HG02973 (cell line): ENCODE measurements around the gene DOCK7.
A peak's percentile ranks its signal among the peaks of the same experiment; 100 is the strongest.
"Not testable (repeated sequence)": the region's sequence is repeated elsewhere in the genome, so short reads cannot be mapped to it uniquely, and the experiment has no call there.

Source experiments
- ATAC-seq: cut with Tn5 transposase; IDR thresholded peaks from one replicate; pipeline ENCODE4 v1.9.1; 2021; ENCODE audit warnings: moderate library complexity; ENCODE audit not compliant: unreplicated experiment

The DOCK7 gene

DNA sequence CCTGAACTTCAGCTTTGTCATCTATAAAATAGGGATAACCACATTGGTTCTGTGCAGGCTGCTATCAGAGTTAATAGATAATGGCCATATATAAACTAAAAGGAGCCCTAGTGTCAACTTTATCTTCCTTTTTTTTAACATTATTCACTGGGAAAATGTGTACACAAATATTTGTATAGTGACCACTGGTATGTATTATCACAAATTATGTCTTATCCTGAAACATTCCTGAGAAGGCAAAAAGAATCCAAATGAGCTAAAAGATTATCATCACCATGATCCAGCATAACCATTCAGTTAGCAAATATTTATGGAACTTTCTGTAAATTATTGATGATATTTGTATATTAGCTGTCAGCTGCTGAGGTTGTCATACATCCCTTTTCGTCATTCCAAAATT lies 74.3 kb downstream of the DOCK7 start:
- no peak for ATAC-seq

GRCh38 chr1:62613325-62613727 lies 74.9 kb downstream of the DOCK7 start:
- ATAC-seq = peak; percentile 92

- ATAC-seq = no peak
Observed at GRCh38 chr1:62612770-62613169, 75.4 kb downstream of the DOCK7 start.

DNA sequence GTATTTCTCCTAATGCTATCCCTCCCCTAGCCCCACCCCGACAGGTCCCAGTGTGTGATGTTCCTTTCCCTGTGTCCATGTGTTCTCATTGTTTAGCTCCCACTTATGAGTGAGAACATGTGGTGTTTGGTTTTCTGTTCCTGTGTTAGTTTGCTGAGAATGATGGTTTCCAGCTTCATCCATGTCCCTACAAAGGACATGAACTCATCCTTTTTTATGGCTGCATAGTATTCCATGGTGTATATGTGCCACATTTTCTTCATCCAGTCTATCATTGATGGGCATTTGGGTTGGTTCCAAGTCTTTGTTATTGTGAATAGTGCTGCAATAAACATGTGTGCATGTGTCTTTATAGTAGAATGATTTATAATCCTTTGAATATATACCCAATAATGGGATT lies 77.6 kb downstream of the DOCK7 start:
- ATAC-seq = not testable (repeated sequence)

- no peak for ATAC-seq
Observed at GRCh38 chr1:62608905-62609304, 79.3 kb downstream of the DOCK7 start.

DNA sequence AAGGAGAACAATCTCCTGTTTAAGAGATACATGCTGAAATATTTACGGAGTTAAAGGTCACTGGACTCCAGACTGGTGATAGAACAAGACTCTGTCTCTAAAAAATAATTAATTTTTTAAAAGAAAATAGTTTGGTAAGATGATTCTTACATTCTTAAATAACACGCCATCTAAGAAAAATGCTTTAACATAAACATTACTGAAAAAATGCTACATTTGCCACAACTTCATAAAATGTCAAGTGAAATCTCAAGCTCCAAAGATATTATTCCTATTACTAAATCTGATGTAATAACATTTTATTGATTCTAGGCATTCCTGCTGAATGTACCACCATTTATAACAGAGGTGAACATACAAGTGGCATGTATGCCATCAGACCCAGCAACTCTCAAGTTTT lies 86.7 kb downstream of the DOCK7 start:
- no peak for ATAC-seq

GRCh38 chr1:62599044-62599443 lies 89.1 kb downstream of the DOCK7 start:
- no peak for ATAC-seq

GRCh38 chr1:62597281-62597680 lies 90.9 kb downstream of the DOCK7 start, which contains the start of gene ANGPTL3:
TSS of gene ANGPTL3 (plus strand) at chr1:62597520. CDS start at chr1:62597567, 47 bp downstream.
- no peak for ATAC-seq

- no peak for ATAC-seq
Observed at GRCh38 chr1:62595647-62596046, 92.5 kb downstream of the DOCK7 start.

DNA sequence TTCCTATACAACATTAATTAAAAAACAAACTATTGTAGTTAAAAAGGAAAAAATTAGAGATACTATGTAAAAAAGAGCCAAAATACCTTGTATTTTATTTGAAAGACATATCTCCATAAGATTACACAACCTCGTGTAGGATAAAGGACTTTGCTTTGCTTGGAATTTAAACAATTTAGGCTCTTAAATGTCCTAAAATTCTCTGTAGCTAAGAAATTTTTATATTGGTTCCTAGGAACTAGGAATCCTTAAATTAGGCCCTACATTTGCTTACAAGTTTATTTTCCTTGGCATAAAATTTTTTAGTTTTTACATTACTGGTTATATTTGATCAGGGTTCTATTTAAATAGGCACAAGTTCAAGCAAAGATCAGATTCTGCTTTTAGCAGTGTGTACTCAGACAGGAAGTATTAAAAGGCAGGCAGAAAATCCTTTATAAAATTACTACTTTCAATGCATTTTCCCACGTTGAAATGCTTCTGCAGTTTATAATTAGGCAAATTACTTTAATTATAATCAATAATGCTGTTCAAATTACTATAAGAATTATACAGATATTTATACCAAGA lies 94.3 kb downstream of the DOCK7 start:
- no peak for ATAC-seq

GRCh38 chr1:62590970-62591368 lies 97.2 kb downstream of the DOCK7 start:
- ATAC-seq = no peak

DNA sequence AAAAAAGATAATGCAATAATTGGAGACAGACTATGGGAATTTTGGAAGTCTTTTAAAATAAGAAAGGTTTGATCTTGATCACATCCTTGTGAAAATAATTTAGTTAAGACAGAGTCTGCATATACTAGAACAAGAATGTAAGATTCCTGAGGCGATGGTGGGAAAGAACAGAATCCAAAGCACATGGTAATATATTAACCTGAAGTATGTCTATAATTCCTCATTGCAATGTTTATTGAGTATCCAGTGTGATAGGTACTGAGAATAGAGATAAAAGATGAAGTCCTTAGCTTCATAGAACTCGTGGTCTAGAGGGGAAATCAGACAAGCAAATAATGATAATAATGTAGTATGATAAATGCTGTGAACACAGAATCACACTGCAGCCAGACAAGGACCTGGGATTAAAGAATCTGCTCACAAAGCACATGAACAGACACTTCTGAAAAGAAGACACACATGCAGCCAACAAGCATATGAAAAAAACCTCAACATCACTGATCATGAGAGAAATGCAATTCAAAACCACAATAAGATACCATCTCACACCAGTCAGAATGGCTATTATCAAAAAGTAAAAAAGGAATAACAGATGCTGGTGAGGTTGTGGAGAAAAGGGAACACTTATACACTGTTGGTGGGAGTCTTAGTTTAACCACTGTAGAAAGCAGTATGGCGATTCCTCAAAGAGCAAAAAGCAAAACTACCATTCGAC lies 97.8 kb downstream of the DOCK7 start:
- no peak for ATAC-seq

GRCh38 chr1:62589321-62589720 lies 98.9 kb downstream of the DOCK7 start:
- no peak for ATAC-seq

- ATAC-seq = no peak
Observed at GRCh38 chr1:62588000-62588399, 100.2 kb downstream of the DOCK7 start.

DNA sequence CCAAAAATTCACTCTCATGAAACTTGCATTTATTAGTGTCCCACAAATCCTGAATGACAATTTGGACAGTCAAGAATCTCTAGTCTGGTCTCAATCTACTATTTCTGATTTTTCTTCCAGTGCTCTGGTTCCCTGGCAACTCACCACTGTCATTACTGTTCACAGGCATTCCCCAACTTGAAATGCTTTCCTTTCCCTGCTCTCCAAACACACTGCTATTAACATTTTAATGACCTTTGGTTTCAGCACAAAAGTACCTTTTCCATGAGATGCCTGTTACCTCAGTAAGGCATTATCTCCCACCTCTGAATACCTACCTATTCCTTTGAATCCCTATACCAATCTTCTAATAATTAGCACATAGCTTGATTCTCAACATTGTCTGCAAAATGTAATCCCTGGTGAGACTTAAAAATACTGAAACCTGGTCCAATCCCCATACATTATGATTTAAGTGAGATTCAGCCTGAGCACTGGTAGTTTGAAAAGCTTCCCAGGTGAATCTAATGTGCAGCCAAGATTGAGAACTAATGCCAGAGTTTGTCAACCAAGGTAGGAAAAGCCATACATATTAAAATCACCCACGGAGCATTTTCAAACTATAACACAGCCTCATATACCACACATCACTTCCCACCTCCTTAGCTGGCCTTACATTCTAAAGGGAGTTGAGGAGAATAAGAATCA lies 102.6 kb downstream of the DOCK7 start:
- ATAC-seq = no peak

- ATAC-seq = no peak
Observed at GRCh38 chr1:62573675-62574074, 114.5 kb downstream of the DOCK7 start.

DNA sequence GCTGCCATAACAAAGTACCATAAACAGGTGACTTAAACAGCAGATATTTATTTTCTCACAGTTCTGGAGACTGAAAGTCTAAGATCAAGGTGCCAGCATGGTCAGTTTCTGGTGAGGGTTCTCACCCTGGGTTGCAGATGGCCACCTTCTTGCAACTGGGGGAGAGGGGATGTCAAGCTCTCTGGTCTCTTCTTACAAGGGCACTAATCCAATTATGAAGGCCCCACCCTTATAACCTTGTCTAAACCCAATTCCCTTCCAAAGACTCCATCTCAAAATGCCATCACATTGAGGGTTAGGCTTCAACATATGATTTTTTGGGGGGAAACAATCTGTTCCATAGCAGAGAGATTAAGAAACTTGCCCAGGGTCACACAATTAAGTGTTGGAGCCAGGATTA lies 115.7 kb downstream of the DOCK7 start:
- no peak for ATAC-seq

DNA sequence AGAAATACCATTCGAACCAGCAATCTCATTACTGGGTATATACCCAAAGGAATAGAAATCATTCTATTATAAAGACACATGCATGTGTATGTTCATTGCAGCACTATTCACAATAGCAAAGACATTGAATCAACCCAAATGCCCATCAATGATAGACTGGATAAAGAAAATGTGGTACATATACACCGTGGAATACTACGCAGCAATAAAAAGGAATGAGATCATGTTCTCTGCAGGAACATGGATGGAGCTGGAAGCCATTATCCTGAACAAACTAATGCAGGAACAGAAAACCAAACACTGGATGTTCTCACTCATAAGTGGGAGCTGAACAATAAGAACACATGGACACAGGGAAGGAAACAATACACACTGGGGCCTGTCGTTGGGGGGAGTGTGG lies 116.7 kb downstream of the DOCK7 start:
- not testable (repeated sequence) for ATAC-seq

DNA sequence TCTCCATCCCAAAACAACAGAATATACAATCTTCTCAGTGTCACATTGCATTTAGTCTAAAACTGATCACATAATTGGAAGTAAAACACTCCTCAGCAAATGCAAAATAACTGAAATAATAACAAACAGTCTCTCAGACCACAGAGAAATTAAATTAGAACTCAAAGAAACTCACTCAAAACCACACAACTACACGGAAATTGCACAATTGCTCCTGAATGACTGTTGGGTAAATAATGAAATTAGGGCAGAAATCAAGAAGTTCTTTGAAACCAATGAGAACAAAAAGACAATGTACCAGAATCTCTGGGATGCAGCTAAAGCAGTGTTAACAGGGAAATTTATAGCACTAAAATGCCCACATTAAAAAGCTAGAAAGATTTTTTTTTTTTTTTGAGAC lies 120.3 kb downstream of the DOCK7 start:
- not testable (repeated sequence) for ATAC-seq

DNA sequence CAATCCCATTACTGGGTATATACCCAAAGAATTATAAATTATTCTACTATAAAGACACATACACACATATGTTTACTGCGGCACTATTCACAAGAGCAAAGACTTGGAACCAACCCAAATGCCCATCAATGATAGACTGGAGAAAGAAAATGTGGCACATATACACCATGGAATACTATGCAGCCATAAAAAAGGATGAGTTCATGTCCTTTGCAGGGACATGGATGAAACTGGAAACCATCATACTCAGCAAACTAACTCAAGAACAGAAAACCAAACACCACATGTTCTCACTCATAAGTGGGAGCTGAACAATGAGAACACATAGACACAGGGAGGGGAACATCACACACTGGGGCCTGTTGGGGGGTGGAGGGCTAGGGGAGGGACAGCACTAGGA lies 121.0 kb downstream of the DOCK7 start:
- not testable (repeated sequence) for ATAC-seq

GRCh38 chr1:62561306-62561705 lies 126.9 kb downstream of the DOCK7 start:
- no peak for ATAC-seq

GRCh38 chr1:62544570-62544969 lies 143.6 kb downstream of the DOCK7 start:
- no peak for ATAC-seq
